PC-3 (cell line): Measurements from ENCODE around the gene TCF12.
A peak's percentile ranks its signal among the peaks of the same experiment; 100 is the strongest.

Experiments used
- EZH2phosphoT487 ChIP-seq: fragments of 300-600 bp; sonication (generic); IDR thresholded peaks from 2 replicates; pipeline ENCODE4 v1.6.1; 2018; ENCODE audit warnings: mild to moderate bottlenecking, antibody characterized with exemption, low read length, borderline replicate concordance
- TF ChIP-seq, protein P1 (sequence below): fragments of 300-600 bp; sonication (generic); conservative IDR thresholded peaks from 2 replicates; pipeline ENCODE4 v1.5.1; 2017; ENCODE audit warnings: antibody characterized with exemption, low read depth, mild to moderate bottlenecking, low read length

DNA sequence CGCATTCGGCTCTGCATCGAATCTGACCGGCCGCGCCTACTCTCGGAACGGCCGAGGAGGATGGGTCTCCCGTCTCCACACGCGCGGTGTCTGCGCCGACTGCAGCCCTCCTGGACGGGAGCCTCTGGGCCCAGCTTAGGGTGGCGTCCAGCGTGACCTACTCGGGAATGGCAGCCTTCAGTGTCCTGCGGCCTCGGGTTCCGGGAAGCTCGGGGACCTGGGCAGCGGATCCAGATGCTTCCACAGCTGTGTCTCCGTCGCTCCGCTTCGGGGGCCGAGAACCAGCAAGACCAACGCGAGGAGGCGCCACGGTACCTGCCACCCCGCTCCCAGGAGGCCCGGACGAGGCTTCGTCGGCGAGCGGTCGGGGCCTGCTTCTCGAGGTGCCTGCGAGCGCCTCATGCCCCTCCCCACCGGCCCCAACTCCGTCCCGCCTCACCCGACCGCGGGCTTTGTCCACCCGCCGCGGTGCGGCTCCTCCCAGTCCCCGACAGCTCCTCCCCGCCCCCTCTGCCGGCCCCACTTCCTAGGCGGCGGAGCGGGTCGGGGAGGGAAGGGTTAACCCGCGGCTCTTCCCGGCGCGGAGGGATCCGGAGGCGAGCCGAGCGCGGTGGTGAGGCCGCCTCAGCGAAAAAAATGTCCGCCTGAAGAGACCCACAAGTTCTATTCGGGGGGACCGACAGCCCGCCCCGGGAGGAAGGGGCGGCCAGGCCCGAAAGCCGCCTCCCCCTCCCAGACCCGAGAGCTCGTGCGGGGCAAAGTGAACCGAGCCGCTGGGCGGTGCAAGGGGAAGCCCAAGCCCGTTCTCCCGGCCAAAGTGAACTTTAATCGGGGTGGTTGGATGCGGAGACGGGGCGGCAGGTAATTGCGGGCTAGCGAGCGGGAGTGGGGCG is at the start of gene TCF12:
- no peak for TF ChIP-seq EZH2phosphoT487
- TF ChIP-seq, protein P1, sequence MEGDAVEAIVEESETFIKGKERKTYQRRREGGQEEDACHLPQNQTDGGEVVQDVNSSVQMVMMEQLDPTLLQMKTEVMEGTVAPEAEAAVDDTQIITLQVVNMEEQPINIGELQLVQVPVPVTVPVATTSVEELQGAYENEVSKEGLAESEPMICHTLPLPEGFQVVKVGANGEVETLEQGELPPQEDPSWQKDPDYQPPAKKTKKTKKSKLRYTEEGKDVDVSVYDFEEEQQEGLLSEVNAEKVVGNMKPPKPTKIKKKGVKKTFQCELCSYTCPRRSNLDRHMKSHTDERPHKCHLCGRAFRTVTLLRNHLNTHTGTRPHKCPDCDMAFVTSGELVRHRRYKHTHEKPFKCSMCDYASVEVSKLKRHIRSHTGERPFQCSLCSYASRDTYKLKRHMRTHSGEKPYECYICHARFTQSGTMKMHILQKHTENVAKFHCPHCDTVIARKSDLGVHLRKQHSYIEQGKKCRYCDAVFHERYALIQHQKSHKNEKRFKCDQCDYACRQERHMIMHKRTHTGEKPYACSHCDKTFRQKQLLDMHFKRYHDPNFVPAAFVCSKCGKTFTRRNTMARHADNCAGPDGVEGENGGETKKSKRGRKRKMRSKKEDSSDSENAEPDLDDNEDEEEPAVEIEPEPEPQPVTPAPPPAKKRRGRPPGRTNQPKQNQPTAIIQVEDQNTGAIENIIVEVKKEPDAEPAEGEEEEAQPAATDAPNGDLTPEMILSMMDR = peak; percentile 44; the same call in 1 of the 2 replicates
